ENCODE results near the gene TNFRSF4.
"Not testable (repeated sequence)": the region's sequence is repeated elsewhere in the genome, so short reads cannot be mapped to it uniquely, and the experiment has no call there.

Gene TNFRSF4

DNA sequence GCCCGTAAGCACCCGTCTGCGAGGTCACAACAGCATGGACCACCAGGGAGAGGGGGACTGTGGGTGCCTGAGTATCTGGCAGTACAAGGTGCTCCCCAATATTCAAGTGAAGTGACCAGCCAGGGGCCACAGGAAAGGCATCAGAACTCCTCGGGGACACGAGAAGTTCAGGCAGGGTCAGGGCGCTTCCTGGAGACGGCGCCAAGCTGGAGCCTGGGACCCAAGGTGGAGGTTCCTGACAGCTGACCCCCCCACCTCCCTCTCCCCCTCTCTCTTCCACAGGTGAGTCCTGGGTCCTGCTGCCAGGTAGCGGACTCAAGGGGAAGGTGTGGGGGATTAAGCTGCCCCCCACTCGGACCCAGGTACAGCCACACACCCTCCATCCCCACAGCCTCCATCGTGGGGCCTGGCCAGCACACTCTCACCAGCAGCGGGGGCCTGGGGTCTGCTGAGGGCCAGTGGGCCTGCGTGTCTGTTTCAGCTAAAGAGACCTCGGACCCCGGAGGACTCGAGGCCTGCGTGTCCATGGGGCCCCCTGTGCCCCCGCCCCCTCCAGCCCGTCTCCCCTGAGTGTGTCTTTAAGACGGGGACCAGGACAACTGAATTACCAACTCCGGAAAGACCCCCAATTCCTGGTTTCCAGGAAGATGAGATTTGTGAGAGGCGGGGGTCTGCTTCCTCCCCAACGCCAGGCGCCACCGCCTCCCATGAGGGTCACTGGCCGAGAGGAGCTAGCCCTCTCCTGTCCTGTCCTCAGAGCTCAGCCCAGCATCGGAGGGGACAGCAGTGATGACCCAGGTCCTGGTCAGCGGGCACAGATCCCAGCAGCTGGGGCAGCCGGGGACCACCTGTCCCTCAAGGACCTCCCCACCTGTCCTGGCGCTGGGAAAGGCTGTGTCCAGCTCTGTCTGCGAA, 13.7 kb downstream of the TNFRSF4 start:
- DNase-seq, result no peak

DNA sequence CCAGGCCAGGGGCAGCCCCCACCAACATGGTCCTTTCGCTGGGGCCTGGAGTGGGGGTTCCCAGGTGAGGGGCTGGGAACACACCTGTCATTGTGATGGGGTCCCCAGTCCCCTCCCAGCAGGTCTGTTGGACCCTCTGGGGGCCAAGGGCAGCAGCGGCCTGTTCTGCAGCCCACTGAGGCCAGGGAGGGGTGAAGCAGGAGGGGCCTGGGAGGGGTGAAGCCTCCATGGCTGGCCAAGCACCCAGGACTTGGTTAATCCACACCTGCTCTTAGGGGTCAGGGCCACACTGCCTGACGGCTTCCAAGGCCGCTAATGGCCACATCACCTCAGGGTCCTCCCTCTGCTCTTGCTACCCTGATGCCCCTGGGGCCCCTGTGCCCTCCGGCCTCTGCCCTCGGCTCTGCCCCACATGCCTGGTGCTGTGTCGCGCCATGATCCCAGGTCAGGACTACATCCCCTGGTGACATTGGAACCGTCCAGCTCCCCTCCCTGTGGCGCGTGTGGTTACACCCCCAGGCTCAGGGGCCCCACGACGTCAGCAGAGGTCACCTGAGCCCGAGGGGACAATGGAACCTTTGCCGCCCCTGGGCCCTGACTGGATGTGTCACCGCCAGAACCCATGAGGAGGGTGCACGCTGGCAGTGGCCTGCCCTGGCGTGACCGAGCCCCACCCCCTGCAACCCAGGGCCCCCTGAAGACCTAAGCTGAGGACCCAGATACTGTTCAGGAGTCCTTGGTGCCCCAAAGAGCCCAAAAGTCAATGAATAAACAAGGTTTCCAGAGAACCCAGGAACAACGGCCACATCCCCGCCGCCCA, 14.6 kb downstream of the TNFRSF4 start:
- no peak for DNase-seq

DNA sequence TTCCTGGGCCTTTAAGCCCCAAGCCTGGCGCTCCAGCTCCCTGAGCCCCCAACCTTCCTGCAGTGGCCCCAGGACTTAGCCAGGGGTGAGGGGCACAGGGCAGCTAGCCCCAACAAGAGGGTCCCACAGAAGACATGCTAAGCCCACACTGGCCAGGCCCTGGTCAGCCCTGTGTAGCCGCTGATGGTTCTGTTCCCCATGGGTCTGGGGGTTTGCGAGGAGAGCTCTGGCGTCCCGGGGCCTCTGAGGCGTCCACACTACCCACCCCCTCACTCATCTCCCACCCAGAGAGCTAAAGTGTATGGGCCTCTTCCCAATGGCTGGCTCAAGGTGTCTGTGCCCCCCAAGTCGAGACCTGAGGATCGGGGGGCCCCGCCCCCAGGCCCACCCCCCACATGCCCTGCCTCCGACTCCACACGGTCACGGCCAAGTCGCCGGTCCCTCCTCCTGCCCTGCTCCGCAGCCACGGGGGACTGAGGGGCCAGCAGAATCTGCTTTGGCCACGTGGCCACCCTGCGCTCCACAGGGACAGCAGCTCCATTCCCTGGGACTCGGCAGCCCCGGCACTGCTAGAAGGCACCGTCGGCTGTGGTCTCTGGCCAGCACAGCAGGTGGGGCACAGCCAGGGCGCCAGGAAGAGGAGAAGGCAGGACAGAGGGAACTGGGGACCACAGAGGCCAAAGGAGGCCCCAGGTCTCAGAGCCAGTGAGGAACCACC, 15.4 kb downstream of the TNFRSF4 start:
- DNase-seq, result no peak

DNA sequence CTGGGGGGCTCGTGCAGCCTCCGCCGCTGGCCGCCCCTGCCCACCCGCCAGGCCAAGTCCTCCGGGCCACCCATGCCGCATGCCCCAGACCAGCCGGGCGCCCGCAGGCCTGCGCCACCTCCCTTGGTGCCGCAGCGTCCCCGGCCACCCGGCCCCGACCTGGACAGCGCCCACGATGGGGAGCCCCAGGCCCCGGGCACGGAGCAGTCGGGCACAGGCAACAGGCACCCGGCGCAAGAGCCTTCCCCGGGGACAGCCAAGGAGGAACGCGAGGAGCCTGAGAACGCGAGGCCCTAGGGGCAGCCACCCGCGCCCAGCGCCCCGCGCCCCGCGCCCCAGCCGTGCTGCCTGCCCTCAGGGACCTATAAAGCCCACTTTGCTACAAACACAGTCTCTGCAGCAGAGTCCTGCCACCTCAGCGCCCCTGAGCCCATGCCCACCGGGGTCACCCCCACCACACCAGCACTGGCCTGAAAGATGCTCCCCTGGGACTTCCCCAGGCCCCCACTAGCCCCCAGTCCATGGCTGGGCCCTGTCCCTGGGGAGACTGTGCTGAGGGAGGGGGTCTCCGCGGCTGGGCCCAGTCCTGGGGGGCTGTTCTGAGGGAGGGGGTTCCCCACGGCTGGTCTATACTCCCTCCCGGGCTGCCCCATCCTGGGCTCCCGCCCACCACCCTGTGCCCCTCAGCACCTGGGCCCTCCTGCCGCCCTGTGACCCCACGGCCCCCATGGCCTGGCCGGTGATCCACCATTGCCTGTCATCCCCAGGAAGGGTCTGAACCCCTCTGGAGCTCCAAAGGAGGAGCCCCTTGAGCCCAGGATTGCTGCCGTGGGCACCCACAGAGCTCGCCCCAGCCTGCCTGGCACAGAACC, 16.2 kb downstream of the TNFRSF4 start:
- DNase-seq, result no peak

DNA sequence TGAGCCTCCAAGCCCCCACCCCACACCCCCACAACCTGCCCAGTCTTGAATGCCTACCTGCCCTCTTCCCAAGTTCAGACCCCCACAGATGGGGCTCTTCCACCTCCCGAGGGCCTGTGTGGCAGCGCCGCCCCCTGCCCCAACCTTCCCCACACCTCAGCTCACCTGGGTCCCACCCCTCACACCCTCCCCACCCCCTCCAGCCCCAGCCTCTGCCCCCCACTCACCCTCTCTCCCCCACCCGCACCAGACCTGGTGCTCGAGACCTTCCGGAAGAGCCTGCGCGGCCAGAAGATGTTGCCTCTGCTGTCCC, 16.8 kb downstream of the TNFRSF4 start:
- DNase-seq, result no peak

DNA sequence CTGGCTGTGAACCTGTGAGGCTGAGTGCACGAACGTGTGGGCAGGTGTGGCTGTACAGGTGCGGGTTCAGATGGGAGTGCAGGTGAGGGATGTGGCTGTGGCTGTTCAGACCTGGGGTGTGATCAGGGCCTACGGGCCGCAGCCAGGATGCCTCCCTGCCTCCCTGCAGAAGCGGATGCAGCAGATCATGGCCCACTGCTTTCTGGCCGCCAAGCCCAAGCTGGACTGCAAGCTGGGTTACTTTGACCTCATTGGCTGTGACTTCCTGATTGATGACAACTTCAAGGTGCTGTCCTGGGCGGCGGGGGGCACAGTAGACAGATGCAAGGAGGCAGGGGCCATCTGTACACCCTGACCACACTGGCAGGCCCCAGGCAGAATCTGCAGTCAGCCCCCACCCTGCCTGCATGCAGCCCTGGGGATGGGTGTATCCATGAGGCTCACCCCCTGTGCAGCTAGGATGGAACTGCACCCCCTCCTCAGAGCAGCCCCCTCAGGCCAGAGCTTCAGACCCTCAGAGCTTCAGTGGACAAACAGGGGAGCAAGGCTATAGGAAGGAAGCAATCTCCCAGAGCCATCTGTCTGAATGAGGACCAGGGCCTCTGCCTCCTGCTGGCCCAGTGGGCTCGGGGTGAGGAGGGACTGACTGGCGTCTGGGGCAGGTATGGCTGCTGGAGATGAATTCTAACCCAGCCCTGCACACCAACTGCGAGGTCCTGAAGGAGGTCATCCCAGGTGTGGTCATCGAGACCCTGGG, 17.3 kb downstream of the TNFRSF4 start:
- no peak for DNase-seq

DNA sequence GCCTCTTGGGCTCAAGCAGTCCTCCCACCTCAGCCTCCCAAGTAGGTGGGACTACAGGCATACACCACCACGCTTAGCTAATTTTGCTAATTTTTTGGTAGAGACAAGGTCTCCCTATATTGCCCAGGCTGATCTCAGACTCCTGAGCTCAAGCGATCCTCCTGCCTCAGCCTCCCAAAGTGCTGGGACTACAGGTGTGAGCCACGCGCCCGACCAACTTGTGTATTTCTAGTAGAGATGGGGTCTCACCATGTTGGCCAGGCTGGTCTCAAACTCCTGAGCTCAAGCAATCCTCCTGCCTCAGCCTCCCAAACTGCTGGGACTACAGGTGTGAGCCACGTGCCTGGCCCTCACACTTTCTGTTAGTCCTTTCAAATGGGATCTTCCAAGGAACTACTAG, 18.2 kb downstream of the TNFRSF4 start:
- DNase-seq, result not testable (repeated sequence)

DNA sequence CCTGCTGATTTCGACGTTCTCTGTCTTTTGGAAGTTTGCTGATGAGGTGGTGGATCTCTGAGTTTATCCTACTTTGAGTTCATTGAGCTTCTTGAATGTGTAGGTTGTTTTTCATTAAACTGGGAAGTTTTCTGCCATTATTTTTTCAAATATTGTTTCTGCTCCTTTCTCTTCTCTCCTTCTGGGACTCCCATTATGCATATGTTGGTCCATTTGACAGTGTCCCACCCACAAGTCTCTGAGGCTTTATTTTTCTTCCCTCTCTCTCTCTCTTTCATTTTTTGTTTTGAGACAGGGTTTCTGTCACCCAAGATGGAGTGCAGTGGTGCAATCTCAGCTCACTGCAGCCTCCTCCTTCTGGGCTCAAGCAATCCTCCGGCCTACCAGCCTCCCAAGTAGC, 19.2 kb downstream of the TNFRSF4 start:
- DNase-seq, result no peak

DNA sequence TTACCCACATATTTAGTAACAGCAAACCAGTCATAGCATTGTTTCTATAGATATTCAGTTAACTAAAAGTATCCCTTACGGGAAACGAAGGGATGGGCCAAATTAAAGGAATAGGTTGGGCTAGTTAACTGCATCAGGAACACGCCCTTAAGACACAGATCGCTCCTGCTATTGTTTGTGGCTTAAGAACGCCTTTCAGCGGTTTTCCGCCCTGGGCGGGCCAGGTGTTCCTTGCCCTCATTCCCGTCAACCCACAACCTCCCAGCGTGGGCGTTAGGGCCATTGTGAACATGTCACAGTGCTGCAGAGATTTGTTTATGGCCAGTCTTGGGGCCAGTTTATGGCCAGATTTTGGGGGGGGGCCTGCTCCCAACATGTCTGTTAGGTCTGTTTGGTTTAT, 22.2 kb downstream of the TNFRSF4 start:
- no peak for DNase-seq

DNA sequence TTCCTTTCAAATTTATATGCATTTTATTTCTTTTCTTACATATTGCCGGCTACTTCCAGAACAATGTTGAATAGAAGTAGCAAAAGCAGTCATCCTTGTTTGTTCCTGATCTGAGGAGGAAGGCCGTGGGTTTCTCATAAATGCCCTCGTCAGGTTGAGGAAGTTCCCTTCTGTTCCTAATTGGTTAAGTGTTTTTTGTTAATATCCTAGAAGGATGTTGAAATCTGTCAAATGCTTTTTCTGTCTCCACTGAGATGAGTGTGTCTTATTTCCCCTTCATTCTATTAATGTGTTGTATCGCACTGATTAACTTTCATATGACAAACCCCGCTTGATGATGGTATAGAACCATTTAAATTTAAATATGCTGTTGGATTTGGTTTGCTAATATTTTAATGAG, 24.8 kb downstream of the TNFRSF4 start:
- no peak for DNase-seq

DNA sequence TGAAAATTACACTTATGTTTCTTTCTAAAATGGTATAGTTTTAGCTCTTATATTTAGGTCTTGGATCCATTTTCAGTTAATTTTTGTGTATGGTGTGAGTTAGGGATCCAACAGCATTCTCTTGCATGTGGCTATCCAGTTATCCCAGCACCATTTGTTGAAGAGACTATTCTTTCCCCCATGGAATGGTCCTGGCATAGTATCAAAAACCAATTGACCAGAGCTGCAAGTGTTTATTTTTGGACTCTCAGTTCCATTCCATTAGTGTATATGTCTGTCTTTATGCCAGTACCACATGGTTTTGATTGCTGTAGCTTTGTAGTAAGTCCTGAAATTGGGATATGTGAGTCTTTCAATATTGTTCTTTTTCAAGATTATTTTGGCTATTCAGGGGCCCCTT, 26.0 kb downstream of the TNFRSF4 start:
- DNase-seq, result no peak

DNA sequence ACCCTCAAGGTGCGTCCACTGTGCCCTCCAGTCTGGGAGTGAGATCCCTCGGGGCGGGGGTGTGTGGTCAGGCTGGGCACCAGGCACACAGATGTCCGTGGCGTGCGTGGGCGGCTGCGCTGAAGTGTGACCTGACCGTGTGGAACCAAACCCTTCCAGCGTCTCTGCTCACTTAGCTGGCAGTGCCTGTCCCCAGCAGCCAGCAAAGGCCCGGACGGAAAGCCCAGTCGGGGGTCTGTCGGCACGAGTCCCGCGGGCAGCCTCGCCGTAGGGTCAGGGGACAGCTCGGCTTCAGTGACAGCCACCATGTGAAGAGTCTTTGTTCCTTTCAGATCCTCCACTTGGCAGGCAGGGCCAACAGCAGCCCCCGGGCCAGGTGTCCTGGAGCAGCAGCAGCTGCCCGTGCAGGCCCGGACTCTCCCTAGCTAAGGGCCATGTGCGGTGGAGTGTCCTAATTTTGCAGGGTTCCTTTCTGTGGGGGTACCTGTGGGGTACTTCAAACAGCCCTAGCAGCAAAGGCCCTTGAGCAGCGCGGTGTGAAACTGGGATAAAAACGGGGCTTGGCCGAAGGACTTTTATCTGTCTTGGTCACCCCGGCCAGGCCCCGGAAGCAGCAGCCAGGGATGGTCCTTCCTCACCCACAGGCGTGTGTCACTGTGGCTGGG, 28.7 kb downstream of the TNFRSF4 start:
- DNase-seq, result no peak

DNA sequence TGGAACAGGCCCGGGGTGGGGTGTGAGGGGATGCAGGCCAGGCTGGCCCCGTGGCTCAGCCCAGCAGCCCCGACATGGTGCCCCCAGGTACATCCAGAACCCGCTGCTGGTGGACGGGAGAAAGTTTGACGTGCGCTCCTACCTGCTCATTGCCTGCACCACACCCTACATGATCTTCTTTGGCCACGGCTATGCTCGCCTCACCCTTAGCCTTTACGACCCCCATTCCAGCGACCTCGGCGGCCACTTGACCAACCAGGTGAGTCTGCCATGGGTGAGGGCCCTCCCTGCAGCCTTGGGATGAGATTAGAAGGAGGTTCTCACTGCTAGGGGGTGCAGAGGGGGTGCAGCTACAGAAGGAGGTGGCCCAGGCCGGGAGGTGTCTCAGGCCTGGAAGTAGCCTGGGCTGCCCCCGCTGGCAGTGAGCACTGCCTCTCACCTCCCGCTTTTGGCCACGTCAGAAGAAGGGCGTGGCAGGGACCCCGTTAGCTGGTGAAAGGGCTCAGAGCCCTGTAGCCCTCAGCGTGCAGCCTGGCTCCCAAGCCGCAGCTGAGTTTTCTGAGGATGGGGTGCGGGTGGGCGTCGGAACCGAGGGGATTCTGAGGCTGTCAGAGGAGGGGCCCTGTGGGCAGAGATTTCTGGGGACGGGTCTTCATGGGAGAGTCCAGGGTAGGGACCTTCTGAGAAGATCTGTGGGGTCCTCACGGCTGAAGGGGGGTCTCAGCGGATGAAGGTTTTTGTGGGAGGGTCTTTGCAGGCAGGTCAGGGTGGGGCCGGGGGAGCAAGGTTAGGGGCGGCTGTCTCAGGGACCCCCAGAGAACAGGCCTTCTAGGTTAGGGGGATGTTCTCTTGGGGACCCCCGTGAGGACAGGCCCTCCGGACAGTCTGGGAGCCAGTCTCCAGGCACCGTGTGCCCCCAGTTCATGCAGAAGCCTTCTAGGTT, 29.8 kb downstream of the TNFRSF4 start:
- no peak for DNase-seq

DNA sequence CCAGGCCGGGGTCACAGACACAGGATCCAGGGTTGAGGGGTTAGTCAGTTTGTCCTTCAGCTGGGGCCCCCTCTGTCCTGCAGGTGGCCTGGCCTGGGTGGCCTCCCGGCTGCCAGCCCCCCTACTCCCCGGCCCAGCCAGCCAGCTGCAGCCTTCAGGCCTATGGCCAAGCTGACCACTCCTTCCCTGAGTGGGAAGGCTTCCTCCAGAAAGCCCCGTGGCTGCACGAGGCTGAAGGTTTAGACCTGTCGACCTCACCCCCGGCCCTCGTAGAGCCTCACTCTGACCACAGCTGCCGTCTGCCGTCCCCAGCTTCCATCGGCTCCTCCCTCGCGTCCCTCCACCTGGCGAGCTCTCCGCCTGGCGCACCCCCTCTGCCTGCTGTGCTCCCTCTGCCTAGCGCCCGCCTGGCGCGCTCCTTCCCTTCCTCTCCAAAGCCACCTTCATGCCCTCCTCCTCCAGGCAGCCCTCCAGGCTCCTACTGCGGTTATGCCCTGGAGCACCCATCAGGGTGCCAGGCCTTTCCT, 30.7 kb downstream of the TNFRSF4 start:
- no peak for DNase-seq

DNA sequence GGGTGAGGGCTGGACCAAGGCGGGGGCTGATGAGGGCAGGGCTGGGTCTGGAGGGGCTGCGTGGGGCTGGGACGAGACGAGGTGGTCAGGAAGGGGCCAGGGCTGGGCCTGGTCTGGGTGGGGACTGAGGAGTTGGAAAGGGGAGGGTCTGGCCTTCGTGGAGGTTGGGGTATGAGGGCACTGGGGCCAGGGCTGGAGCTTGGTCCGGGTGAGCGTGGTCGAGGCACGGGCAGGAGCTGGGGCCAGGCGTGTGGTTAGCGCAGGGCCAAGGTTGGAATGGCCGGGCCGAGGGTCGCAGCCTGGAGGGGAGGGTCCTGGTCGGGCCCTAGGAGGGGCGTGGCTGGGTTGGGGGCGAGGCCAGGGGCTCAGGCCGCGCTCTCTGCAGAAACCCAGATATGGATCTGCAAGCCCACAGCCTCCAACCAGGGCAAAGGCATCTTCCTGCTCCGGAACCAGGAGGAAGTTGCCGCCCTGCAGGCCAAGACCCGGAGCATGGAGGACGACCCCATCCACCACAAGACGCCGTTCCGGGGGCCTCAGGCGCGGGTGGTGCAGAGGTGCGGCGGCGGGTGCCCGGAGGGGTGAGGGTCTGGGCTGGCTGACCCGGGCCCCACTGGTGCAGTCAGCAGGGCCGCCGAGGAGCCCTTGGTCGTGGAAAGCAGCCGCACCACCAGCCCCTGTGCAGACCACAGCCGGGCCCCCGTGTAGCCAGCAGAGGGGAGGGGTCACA, 31.3 kb downstream of the TNFRSF4 start:
- DNase-seq, result no peak

DNA sequence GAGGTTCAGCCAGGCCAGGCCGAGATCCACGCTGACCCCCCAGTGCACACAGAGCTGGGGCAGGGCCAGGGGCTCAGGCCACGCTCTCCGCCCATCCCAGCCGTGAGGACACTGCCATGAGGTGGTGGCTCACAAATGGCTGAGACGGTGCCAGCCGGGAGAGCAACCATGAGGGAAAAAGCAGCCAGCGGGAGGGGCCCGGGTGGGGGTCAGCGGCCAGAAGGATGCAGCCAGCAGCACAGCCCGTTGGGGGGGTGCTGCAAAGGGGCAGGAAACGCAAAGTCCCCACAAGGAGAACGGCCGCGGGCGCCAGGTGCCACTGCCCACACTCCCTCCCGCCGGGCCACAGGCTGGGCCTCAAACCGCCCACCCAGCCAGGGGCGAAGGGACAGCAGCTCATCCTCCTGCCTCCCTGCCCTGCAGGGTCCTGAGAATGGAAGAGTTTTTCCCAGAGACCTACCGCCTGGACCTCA, 32.0 kb downstream of the TNFRSF4 start:
- DNase-seq, result no peak

DNA sequence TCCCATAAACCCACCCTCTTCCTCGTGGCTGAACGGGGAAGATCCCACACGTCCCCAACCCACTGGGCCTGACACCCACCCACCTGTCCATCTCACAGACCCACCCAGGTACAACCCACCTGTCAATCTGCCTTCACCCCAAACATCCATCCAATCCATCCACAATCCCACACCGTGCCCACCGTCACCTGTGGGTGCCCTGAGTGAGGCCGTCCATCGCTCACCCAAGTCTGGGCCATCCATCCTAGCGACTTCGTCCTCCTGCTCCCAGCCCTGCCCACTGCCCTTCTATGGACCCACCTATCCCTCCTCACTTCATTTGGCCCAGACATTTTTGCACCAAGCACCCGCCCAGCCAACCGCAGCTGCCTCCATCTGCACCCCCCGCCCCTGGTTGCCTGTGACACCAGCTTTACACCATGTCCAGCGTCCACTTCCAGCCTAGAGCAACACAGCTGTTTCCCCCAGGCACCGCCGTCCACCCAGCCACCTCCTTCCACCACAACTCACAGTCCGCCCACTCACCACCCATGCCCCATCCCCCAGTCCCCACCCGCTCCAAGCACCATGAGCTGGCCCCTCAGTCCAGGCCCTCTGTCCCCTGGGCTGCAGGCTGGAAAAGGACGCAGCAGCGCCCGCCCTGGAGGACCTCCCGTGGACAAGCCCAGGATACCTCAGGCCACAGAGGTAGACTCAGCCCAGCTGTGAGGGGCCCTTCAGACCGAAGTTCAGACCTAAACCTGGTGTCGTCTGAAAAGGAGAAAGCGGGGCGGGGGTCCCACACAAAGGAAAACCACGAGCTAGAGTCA, 32.6 kb downstream of the TNFRSF4 start:
- no peak for DNase-seq
